Activated CD8-positive, alpha-beta memory T cell treated with anti-CD3 and anti-CD28 coated beads, Interleukin-2, amount 10 ng/mL, durations not matched to agents 7 days and 5 days (primary cell): ENCODE measurements around the gene VEGFB. TPM values are rescaled to one million over a fixed set of nuclear protein-coding genes. Genes with fewer than 3 reads are reported as not detected.

Source experiments
- ATAC-seq: fragments of 150-1000 bp; cut with Tn5 transposase; one replicate; pipeline ENCODE4 v1.10.0; 2021; ENCODE audit warnings: moderate library complexity
- CTCF ChIA-PET: fragments of 350-600 bp; sonication (Branson Sonifier 250); formaldehyde crosslinking; loops from one replicate; lab custom pipeline; 2021; ENCODE audit warnings: antibody characterized with exemption; lab: Charles Lee
- DNase-seq: peaks from one replicate; pipeline ENCODE4 v3.0.0-alpha.2; 2020
- H3K27ac Mint-ChIP-seq: one replicate; pipeline ENCODE4 v1.8.0; 2021; ENCODE audit warnings: mild to moderate bottlenecking, mixed read lengths
- H3K27me3 Mint-ChIP-seq: one replicate; pipeline ENCODE4 v1.8.0; 2021; ENCODE audit warnings: mixed read lengths
- H3K36me3 Mint-ChIP-seq: one replicate; pipeline ENCODE4 v1.8.0; 2021; ENCODE audit warnings: mild to moderate bottlenecking, mixed read lengths
- H3K4me1 Mint-ChIP-seq: one replicate; pipeline ENCODE4 v1.8.0; 2021; ENCODE audit warnings: mixed read lengths
- H3K4me3 Mint-ChIP-seq: one replicate; pipeline ENCODE4 v1.8.0; 2021; ENCODE audit warnings: mild to moderate bottlenecking, moderate library complexity, mixed read lengths
- H3K9me3 Mint-ChIP-seq: one replicate; pipeline ENCODE4 v1.8.0; 2022; ENCODE audit warnings: low read depth, mixed read lengths
- total RNA-seq, 2 experiments: library from RNA; stranded (reverse); gene quantifications; one replicate each; pipeline ENCODE4 v1.2.3, GENCODE V29; 2021

The VEGFB gene
- total RNA-seq, 2 experiments from 2014 or later: 53.4 to 54.8 TPM

DNA sequence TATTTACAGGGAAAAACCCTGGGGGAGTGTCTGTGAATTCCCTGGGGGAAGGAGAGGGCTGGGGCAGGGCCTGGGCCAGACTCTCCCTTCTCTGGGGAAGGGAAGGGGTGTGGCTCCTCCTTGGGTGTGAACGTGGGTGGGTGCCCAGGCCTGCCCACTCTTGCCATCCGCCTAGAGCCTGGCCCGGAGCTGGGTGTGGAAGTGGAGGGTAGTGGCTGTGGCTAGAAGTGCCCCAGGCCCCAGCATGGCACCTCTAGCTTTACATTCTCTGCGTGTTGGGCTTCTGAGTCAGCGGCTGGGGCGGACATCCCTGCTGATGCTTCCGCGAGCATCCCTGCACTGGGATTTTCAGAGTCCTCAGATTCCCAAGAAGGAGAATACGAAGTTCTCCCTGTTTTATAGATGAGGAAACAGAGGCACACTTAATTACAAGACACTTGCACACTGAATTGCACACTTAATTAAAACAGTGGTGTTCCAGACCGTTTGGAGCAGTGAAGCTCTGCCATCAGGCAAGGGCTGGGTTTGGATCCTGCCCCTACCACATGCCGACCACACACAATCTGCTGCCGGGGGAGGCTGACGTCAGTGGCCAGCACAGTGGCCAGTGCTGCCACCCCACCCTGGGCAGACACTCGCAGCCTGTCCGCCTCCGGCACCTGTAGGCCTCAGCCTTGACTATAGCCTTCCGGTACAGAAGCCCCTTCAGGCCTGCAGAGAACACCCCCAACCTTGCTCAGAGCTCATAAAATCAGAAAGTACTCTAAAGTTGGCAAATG lies 42.5 kb downstream of the VEGFB start:
- Mint-ChIP-seq H3K27ac (no peak overlapping the region), H3K36me3 (peaks cover 11% of the 10 kb centered on the region), H3K4me3 (no peak overlapping the region), H3K4me1 (peaks cover 14% of the 10 kb centered on the region), H3K9me3 (no peaks in the 10 kb centered on the region), H3K27me3 (no peaks in the 10 kb centered on the region)
- ATAC-seq: no peak
- DNase-seq: no peak
- CTCF ChIA-PET: interaction anchor here (1.3 to 3.0 kb wide), 3 partner anchors 10 to 55 kb away, joined by 3 to 12 read pairs (median 3); partner anchors contain the start of gene PLCB3

DNA sequence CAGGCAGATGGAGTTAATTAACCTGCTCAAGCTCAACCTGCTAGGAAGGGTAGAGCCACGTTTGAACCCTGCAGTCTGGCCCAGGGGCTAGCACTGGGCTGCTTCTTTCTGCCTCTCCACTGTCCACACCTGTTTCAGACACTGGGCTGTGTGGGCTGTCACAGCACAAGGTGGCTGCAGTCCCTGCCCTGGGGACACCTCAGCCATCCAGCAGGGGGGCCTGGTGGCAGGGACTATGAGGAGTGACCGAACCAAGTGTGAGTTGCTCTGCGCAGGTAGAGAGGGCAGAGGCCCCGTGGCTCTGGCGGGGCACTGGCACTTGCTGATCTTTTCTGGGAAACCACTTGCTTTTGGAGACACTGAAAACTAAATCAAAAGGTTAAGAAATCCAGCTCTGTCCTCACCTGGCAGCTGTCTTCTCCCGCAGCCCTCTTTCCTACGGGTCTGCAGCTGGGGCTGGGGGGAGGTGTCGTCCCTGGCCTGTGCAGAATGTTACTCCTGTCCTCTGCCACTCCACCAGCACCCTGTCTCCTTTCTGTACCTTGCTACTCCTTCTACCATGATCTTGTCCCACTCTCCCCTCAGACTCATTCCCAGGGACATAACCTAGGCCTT lies 44.3 kb downstream of the VEGFB start:
- no peaks in the 10 kb centered on the region for H3K27me3 Mint-ChIP-seq
- H3K27ac Mint-ChIP-seq: peak overlapping the region; percentile 44
- CTCF ChIA-PET: interaction anchor here (1.0 to 1.5 kb wide), 3 partner anchors 18 to 29 kb away, joined by 3 to 4 read pairs (median 3); no protein-coding TSS in a partner anchor
- no peak for ATAC-seq
- H3K9me3 Mint-ChIP-seq: no peaks in the 10 kb centered on the region
- no peak overlapping the region for H3K4me3 Mint-ChIP-seq
- peaks cover 15% of the 10 kb centered on the region for H3K36me3 Mint-ChIP-seq
- no peak for DNase-seq
- peaks cover 15% of the 10 kb centered on the region for H3K4me1 Mint-ChIP-seq

DNA sequence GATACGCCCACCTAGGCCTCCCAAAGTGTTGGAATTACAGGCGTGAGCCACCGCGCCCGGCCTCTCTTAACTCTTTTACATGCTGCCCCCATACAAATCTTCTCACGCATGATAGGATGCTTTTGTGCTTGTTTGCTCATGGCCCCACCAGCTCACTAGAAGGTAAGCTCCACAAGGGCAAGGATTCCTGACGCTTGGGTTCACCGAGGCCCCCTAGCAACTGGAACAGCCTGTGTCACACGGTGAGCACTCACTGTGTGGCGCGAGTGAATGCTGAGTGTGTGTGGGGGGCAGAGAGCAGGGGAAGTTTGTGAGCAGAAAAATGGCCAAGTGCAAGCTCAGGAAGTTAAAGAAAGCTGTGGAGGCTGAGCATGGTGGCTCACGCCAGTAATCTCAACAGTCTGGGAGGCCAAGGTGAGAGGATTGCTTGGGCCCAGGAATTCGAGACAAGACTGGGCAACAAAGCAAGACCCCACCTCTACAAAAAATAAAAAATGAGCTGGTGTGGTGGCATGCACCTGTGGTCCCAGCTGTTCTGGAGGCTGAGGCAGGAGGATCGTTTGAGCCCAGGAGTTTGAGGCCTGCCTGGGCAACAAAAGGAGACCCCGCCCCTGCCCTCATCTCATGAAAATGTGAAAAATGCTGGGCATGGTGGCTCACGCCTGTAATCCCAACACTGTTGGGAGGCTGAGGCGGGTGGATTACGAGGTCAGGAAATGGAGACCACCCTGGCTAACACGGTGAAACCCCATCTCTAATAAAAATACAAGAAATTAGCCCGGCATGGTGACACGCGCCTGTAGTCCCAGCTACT lies 47.8 kb downstream of the VEGFB start:
- DNase-seq: no peak
- H3K4me1 Mint-ChIP-seq: peaks cover 21% of the 10 kb centered on the region
- no peak overlapping the region for H3K27ac Mint-ChIP-seq
- H3K27me3 Mint-ChIP-seq: no peaks in the 10 kb centered on the region
- ATAC-seq: no peak
- peaks cover 12% of the 10 kb centered on the region for H3K36me3 Mint-ChIP-seq
- CTCF ChIA-PET: interaction anchor here (1.2 to 15.2 kb wide), 6 partner anchors 10 to 280 kb away, joined by 3 to 188 read pairs (median 6); partner anchors contain the start of genes CATSPERZ, ESRRA and PLCB3
- no peaks in the 10 kb centered on the region for H3K9me3 Mint-ChIP-seq
- H3K4me3 Mint-ChIP-seq: no peak overlapping the region

DNA sequence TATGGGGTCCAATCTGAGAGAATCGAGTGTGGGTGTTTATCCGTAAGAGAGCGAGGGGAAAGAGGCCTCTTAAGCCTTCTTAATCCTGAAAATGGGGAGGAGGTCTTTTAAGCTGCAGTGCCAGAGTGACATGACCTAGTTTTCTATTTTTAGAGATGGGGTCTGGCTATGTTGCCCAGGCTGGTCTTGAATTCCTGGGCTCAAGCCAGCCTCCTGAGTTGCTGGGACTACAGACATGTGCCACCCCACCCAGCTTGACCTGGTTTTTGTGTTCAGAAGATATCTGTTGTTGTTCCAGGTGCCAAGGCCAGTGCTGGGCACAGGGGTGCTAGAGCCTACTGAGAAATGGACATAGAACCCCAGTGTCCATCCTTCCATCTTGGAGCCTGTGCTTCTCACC lies 48.7 kb downstream of the VEGFB start:
- H3K27me3 Mint-ChIP-seq: no peaks in the 10 kb centered on the region
- peaks cover 11% of the 10 kb centered on the region for H3K36me3 Mint-ChIP-seq
- ATAC-seq: no peak
- H3K9me3 Mint-ChIP-seq: no peaks in the 10 kb centered on the region
- peak overlapping the region; percentile 33 for H3K27ac Mint-ChIP-seq
- CTCF ChIA-PET: interaction anchor here (1.2 to 15.2 kb wide), 8 partner anchors 11 to 281 kb away, joined by 3 to 188 read pairs (median 4); partner anchors contain the start of genes CATSPERZ, ESRRA, PLCB3 and PRDX5
- H3K4me3 Mint-ChIP-seq: no peak overlapping the region
- peaks cover 18% of the 10 kb centered on the region for H3K4me1 Mint-ChIP-seq
- no peak for DNase-seq

DNA sequence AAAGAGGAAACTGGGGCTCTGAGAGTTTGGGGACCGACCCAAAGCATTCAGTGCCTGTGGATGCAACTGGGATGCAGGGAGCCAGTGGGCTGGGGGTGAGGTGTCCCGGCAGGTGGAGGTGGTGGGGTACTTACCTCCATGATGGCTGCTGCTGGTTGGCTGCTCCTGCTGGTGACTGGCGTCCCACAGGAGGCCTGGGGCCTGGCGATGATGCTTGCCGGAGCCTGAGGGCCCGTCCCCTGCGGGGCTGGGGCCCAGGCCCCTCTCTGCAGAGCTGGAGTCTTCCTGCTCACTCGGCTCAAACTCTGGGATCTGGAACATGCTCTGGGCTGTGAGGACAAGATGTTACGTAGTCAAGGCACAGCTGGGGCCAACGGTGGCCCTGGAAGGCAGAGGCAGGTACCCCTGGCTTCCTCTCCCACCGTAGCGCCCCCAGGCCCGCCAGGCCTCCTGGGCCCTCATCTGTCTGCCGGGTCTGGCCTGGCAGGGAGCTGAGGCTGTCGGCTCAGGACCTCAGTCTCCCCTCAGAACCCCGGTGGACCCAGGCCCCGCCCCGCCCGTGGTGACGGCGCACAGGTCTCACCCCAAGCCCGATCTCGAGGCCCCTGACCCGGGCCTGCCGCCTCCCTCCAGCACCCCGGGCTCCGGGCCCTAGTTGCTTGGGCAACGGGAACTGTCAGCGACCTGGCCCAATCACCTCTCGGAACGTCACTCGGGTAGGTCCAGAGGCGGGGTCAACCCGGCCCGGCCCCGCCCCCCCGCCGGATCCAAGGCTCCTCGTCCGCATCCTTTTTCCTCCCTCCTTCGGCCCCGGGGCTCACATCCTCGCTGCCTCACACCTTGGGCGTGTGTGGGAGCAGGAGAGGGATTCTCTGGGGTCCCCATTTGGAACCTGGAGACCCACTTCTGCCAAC lies 49.9 kb downstream of the VEGFB start, which contains the start of gene BAD:
TSS of gene BAD (minus strand) at position 618 of the 914 bp plus-strand sequence. CDS start at position 321, 297 bp downstream.
- Mint-ChIP-seq H3K27ac (peak within 1 kb of the TSS; percentile 89), H3K36me3 (peaks cover 8% of the 10 kb centered on the region), H3K9me3 (no peaks in the 10 kb centered on the region), H3K27me3 (no peaks in the 10 kb centered on the region), H3K4me3 (peak within 1 kb of the TSS; percentile 79), H3K4me1 (peaks cover 18% of the 10 kb centered on the region)
- ATAC-seq (peak; percentile 85), DNase-seq (peak; percentile 96)
- CTCF ChIA-PET: interaction anchor here (1.1 to 15.2 kb wide), 10 partner anchors 12 to 284 kb away, joined by 3 to 188 read pairs (median 8); partner anchors contain the start of genes CATSPERZ, ESRRA, FERMT3 and PLCB3

DNA sequence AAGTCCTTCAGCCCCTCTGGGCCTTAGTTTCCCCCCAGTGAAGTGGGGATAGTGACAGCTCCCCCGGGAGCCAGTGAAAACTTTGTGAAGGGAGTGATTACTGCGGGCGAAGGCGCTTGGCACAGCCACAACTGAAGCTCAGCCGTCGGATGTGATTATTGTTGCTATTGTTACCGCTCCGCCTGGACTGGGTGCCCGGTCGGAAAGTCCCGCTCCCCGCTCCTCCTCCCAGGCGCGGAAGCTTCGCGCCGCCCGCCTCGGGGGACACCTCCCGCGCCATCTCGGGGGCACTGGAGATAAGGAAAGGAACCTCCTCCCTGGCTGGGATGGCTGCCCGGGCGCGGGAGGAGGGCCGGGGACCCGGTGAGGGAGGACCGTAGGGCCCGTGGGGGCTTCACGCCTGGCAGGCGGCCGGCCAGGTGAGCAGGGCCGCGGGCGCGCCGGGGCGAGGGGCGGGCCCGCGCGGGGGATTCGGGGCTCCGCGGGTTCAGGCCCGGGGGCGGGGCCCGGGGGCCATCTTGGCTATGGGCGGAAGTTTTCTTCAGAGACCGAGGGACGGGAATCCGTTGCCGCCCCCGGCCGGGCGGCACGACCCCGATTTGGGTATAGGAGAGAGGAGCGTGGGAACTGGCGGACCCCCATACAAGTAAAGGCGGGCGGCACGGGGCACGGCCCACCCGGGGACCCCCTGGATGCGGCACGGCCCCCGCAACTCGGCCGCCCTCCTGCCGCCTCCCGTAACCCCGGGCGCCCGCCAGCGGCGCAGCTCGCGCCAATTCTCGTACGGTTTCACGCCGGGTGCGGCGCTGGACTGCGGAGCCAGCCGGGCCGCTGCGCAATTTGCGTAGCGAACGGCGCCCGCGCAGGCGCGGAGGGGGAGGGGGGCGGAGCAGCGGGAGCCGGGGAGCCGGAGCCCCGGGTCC lies 50.8 kb downstream of the VEGFB start, which contains the start of gene GPR137:
TSS of gene GPR137 (plus strand) at position 887 of the 923 bp plus-strand sequence. CDS start 677 bp downstream, outside the sequence.
- Mint-ChIP-seq H3K27me3 (peaks cover 1% of the 10 kb centered on the region), H3K4me1 (peaks cover 18% of the 10 kb centered on the region), H3K27ac (peak within 1 kb of the TSS; percentile 89), H3K36me3 (peaks cover 8% of the 10 kb centered on the region), H3K4me3 (peak within 1 kb of the TSS; percentile 79), H3K9me3 (no peaks in the 10 kb centered on the region)
- DNase-seq (peak; percentile 91), ATAC-seq (peak; percentile 69)
- CTCF ChIA-PET: interaction anchor here (1.1 to 15.2 kb wide), 9 partner anchors 13 to 285 kb away, joined by 3 to 188 read pairs (median 10); partner anchors contain the start of genes CATSPERZ, ESRRA, FERMT3 and PLCB3

DNA sequence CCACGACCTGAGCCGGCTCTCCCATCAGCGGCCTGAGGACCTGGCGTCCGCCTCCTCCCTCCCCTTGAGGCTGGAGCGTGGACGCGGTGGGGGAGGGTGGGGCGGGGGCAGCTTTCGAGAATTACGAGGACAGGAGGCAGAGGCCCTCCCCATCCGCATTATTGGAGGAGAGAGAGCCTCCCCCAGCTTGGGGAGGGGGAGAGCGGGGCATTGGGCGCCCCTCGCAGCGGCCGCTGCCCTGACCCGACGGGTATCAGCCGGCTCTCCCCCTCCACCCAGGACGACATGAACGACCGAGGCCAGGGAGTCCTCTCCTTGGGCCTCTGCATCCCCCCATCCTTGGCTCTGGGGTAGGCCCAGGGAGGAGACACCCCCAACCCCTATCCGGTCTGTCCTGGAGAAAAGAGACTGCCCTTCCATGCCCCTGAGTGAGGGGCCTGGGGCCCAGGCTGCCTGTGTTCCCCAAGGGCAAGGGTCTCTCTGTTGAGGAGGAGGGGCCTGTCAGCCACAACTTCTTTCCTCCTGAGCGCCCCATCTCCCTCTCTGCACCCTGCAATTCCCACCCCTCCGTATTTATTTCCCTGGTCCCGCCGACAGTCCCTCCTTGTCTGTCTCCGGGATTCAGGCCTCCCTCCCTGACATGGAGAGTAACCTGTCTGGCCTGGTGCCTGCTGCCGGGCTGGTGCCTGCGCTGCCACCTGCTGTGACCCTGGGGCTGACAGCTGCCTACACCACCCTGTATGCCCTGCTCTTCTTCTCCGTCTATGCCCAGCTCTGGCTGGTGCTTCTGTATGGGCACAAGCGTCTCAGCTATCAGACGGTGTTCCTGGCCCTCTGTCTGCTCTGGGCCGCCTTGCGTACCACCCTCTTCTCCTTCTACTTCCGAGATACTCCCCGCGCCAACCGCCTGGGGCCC lies 51.8 kb downstream of the VEGFB start:
- Mint-ChIP-seq H3K9me3 (no peaks in the 10 kb centered on the region), H3K4me3 (peak overlapping the region; percentile 79), H3K27me3 (peaks cover 10% of the 10 kb centered on the region), H3K27ac (peak overlapping the region; percentile 67), H3K36me3 (peaks cover 7% of the 10 kb centered on the region), H3K4me1 (peaks cover 19% of the 10 kb centered on the region)
- DNase-seq: peak; percentile 58
- CTCF ChIA-PET: interaction anchor here (0.5 to 15.2 kb wide), 8 partner anchors 10 to 82 kb away, joined by 3 to 188 read pairs (median 9); partner anchors contain the start of genes CATSPERZ, ESRRA, FERMT3 and PLCB3
- ATAC-seq: no peak

DNA sequence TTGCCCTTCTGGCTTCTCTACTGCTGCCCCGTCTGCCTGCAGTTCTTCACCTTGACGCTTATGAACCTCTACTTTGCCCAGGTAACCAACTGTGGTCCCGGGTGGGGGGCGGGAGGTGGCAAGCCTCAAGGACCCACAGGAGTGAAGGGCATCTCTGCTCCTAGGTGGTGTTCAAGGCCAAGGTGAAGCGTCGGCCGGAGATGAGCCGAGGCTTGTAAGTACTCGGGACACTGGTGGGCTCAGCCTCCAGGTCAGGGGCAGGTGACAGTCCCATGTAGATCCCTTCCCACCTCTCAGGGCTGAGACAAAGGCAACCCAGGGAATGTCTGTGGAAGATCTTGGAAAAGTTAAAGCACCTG lies 52.4 kb downstream of the VEGFB start:
- no peak for ATAC-seq

DNA sequence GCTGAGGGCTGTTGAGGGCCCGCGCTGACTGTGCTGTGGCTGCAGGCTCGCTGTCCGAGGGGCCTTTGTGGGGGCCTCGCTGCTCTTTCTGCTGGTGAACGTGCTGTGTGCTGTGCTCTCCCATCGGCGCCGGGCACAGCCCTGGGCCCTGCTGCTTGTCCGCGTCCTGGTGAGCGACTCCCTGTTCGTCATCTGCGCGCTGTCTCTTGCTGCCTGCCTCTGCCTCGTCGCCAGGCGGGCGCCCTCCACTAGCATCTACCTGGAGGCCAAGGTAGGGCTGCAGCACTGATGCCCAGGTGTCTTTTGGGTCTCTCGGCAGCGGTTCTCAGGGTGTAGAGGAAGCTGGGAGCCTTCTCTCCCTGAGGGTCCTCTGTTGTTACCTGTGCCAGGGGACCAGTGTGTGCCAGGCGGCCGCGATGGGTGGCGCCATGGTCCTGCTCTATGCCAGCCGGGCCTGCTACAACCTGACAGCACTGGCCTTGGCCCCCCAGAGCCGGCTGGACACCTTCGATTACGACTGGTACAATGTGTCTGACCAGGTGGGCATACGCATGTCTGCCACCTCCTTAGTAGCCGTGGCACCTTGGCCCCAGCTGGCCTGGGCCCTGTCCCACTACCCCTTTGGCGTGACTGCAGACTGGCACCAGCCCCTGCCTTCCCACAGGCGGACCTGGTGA lies 53.4 kb downstream of the VEGFB start:
- Mint-ChIP-seq H3K27me3 (peaks cover 17% of the 10 kb centered on the region), H3K4me1 (peaks cover 18% of the 10 kb centered on the region), H3K36me3 (peaks cover 3% of the 10 kb centered on the region), H3K9me3 (no peaks in the 10 kb centered on the region), H3K4me3 (no peak overlapping the region), H3K27ac (no peak overlapping the region)
- no peak for DNase-seq
- CTCF ChIA-PET: interaction anchor here (1.0 to 15.2 kb wide), 2 partner anchors 15 to 22 kb away, joined by 3 to 188 read pairs; partner anchors contain the start of genes CATSPERZ and ESRRA
- no peak for ATAC-seq

More for the DNA sequence above, 52.4 kb downstream of the VEGFB start:
- CTCF ChIA-PET: interaction anchor here (1.0 to 15.2 kb wide), 4 partner anchors 10 to 21 kb away, joined by 3 to 188 read pairs (median 6); partner anchors contain the start of genes CATSPERZ and ESRRA
- Mint-ChIP-seq H3K27me3 (peaks cover 11% of the 10 kb centered on the region), H3K27ac (peak overlapping the region; percentile 67), H3K36me3 (peaks cover 3% of the 10 kb centered on the region), H3K9me3 (no peaks in the 10 kb centered on the region), H3K4me3 (peak overlapping the region; percentile 79), H3K4me1 (peaks cover 18% of the 10 kb centered on the region)
- DNase-seq: no peak

DNA sequence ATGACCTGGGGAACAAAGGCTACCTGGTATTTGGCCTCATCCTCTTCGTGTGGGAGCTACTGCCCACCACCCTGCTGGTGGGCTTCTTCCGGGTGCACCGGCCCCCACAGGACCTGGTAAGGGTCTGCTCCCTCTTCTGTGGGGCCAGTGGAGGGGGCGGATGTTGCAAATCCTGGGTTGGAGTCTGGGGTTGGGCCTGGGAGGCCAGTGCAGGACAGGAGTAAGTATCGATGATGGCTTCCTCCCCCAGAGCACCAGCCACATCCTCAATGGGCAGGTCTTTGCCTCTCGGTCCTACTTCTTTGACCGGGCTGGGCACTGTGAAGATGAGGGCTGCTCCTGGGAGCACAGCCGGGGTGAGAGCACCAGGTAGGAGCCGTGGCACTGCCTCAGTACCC lies 54.0 kb downstream of the VEGFB start:
- ATAC-seq (no peak), DNase-seq (no peak)
- Mint-ChIP-seq H3K4me1 (peaks cover 12% of the 10 kb centered on the region), H3K27me3 (peaks cover 22% of the 10 kb centered on the region), H3K36me3 (no peaks in the 10 kb centered on the region), H3K27ac (no peak overlapping the region), H3K9me3 (no peaks in the 10 kb centered on the region), H3K4me3 (no peak overlapping the region)
- CTCF ChIA-PET: interaction anchor here (1.9 to 15.2 kb wide), 2 partner anchors 15 to 44 kb away, joined by 5 to 188 read pairs; partner anchors contain the start of genes CATSPERZ and ESRRA
